ENCODE measurements around the gene PI4KB.

PI4KB gene

GRCh38 chr1:151311589-151312331 is 15.5 kb downstream of the PI4KB start:
- DNase-seq (ENCODE audit: low read depth), result peak; percentile 75

DNA sequence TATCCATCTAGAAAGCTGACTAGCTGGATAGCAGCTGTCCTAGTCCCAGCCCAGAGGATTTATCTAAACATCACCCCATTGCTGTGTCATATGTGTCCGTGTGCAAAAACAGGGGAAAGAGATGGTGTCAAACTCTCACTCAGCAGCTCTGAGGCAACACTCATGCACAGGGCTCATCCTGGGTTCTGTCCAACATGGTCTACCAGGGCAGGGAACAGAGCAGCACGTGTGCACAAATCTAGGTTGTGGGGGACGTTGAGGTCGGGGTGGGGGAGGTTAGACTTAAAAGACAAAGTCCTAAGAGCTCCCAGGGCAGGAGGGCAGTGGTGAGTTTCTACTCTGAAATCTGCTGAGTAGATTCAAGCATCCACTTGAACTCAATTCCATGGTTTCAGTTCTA is 16.2 kb downstream of the PI4KB start:
- no peak for DNase-seq (ENCODE audit: low read depth)

GRCh38 chr1:151309811-151310323 is 17.3 kb downstream of the PI4KB start:
- no peak for DNase-seq (ENCODE audit: low read depth)

GRCh38 chr1:151294742-151295462 is 32.3 kb downstream of the PI4KB start:
- DNase-seq (ENCODE audit: low read depth), result no peak

DNA sequence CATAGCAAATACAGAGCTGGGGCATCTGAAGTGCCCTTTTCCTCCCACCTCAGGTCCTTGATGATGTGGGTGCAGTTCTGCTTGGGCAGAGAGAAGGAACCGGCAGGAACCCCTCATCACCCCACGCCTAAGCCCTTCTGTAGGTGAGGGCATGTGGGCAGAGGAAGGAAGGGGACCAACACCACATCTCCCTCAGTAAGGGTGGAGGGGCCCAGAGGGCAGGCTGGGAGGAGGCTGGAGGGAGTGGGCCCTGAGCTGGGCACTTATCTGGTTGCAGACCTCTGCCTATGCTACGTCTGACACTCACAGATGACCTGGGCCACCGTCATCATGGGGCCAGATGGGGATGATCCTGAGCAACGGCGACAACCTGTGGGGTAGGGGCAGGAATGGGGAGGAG is 34.1 kb downstream of the PI4KB start:
- no peak for DNase-seq (ENCODE audit: low read depth)

- DNase-seq (ENCODE audit: low read depth), result no peak
These were observed 34.8 kb downstream of the PI4KB start for GRCh38 chr1:151292207-151293030.

GRCh38 chr1:151290709-151291303 is 36.4 kb downstream of the PI4KB start:
- DNase-seq (ENCODE audit: low read depth), result no peak

- DNase-seq (ENCODE audit: low read depth), result no peak
These were observed 37.1 kb downstream of the PI4KB start for GRCh38 chr1:151289991-151290708.

GRCh38 chr1:151289080-151289935 is 37.9 kb downstream of the PI4KB start:
- DNase-seq (ENCODE audit: low read depth), result no peak

GRCh38 chr1:151288502-151288901 is 38.7 kb downstream of the PI4KB start:
- DNase-seq (ENCODE audit: low read depth), result no peak

DNA sequence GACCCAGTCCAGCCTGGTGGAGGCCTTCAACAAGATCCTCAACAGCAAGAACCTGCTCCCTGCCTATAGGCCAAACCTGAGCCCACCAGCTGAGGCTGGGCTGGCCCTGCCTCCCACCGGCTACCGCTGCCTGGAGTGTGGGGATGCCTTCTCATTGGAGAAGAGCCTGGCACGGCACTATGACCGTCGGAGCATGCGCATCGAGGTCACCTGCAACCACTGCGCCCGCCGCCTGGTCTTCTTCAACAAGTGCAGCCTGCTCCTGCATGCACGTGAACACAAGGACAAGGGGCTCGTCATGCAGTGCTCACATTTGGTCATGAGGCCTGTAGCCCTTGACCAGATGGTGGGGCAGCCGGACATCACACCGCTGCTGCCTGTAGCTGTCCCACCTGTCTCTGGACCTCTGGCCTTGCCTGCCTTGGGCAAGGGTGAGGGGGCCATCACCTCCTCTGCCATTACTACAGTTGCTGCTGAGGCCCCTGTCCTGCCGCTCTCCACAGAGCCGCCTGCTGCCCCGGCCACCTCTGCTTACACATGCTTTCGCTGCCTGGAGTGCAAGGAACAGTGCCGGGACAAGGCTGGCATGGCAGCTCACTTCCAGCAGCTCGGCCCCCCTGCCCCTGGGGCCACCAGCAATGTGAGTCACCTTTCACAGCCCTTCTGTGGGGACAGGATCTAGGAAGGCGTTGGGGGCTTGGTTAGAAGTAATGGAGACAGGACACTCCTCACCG is 39.3 kb downstream of the PI4KB start:
- DNase-seq (ENCODE audit: low read depth), result no peak

DNA sequence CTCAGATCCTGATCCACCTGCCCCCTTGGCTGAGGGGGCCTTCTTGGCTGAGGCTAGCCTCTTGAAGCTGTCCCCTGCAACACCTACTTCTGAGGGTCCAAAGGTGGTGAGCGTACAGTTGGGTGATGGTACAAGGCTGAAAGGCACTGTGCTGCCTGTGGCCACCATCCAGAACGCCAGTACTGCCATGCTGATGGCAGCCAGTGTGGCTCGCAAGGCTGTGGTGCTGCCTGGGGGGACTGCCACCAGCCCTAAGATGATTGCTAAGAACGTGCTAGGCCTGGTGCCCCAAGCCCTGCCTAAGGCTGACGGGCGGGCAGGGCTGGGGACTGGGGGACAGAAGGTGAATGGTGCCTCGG is 39.9 kb downstream of the PI4KB start:
- no peak for DNase-seq (ENCODE audit: low read depth)

DNA sequence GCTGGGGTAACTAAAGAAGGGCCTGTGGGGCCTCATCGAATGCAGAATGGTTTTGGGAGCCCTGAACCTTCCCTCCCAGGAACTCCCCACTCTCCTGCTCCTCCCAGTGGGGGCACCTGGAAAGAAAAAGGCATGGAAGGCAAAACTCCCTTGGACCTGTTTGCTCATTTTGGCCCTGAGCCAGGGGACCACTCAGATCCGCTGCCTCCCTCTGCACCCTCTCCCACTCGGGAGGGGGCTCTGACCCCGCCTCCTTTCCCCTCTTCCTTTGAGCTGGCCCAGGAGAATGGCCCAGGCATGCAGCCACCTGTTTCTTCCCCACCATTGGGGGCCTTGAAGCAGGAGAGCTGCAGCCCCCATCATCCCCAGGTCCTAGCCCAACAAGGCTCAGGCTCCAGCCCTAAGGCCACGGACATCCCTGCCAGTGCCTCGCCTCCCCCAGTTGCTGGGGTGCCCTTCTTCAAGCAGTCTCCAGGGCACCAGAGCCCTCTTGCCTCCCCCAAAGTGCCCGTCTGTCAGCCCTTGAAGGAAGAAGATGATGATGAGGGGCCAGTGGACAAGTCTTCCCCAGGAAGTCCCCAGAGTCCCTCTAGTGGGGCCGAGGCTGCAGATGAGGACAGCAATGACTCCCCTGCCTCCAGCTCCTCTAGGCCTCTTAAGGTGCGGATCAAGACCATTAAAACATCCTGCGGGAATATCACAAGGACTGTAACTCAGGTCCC is 40.4 kb downstream of the PI4KB start:
- no peak for DNase-seq (ENCODE audit: low read depth)

GRCh38 chr1:151284013-151284577 is 43.1 kb downstream of the PI4KB start:
- DNase-seq (ENCODE audit: low read depth), result no peak

GRCh38 chr1:151282883-151283725 is 44.1 kb downstream of the PI4KB start:
- peak; percentile 18 for DNase-seq (ENCODE audit: low read depth)

DNA sequence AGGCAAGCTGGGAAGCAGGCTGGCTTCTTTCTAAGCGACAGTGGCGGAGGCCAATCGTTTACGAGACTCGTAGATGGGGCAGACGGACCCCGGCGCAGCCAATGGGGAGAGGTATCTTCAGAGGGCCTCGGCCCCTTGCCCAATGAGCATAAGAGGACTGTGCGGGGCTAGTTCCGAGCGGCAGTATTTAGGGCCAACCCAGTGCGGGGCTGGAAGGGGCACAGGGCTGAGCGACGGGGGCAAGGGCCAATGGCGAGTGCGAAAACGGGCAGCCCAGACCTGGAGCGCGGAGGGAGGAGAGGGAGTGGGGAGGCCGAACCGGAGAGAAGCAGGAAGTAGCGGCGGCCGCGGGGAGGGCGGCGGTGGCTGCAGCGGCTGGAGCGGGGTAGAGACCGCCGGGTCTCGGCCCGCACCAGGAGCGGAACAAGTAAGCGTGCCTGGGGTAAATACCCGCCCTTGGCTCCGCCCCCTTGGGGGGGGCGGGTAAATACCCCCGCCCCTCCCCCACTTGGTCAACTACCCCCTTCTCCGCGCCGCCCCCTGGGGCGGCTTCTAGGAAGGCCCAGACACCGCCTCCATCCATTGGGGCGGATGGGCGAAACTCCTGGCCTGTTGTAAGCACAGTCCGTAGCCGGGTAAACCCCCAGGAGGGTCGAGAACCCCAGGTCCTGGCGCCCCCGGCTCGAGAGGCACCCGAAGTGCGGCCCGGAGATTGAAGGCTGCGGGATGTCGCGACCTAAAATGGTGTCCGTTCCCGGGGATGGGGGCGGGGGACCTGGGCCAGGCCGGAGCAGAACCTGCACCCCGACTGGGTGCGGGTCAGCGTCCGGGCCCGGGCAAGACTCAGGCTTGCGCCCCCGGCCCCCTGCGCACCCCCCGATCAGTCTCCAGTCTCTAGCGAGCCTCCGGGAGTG is 45.0 kb downstream of the PI4KB start, which contains the start of gene ZNF687:
TSS of gene ZNF687 (plus strand) at position 331 of the 914 bp plus-strand sequence. CDS start 3,993 bp downstream, outside the sequence.
- DNase-seq (ENCODE audit: low read depth), result peak; percentile 98
